Neural progenitor cell (in vitro differentiated cells): ENCODE results near the gene TIAM1.

Source experiments
- EZH2 ChIP-seq: fragments of 200-600 bp; sonication (generic); IDR thresholded peaks from 2 replicates; pipeline ENCODE4 v1.6.1; 2017; ENCODE audit warnings: antibody characterized with exemption, mild to moderate bottlenecking, moderate library complexity
- TF ChIP-seq, protein P1 (sequence below): fragments of 200-600 bp; sonication (generic); IDR thresholded peaks from 2 replicates; pipeline ENCODE4 v1.5.1; 2017; ENCODE audit warnings: antibody characterized with exemption, mild to moderate bottlenecking

DNA sequence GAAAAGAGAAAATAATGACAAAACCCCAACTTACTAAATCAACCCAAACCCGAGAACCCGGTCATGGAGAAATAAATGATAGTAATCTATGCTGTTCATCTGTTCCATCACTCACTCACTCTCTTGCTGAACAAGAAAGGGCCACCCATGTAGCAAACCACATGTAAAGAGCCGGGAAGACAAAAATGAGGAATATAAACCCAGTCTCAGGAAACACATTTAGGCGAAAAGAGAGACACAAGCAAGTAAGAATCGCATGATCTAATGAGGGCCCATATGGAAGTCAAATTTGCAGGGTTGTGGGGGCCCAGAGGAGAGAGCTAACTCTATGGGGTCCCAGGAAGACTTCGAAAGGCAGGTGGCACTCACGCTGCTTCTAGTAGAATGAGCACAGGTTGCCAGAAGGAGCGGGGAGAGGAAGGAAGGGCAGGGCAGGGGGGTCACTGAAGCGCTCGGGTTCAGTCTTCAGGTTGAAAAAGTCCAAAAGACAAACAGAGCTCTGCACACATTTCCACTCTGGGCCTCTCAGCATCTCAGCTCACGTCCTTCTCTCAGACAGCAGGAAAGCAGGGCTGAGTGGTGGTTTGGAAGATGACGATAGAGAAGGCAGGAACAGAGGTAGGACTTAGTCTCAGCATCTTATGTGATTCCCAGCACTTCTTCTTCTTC lies 162.8 kb downstream of the TIAM1 start:
- TF ChIP-seq, protein P1, sequence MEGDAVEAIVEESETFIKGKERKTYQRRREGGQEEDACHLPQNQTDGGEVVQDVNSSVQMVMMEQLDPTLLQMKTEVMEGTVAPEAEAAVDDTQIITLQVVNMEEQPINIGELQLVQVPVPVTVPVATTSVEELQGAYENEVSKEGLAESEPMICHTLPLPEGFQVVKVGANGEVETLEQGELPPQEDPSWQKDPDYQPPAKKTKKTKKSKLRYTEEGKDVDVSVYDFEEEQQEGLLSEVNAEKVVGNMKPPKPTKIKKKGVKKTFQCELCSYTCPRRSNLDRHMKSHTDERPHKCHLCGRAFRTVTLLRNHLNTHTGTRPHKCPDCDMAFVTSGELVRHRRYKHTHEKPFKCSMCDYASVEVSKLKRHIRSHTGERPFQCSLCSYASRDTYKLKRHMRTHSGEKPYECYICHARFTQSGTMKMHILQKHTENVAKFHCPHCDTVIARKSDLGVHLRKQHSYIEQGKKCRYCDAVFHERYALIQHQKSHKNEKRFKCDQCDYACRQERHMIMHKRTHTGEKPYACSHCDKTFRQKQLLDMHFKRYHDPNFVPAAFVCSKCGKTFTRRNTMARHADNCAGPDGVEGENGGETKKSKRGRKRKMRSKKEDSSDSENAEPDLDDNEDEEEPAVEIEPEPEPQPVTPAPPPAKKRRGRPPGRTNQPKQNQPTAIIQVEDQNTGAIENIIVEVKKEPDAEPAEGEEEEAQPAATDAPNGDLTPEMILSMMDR = no peak
- no peak for TF ChIP-seq EZH2
